Stimulated activated CD8-positive, alpha-beta memory T cell treated with anti-CD3 and anti-CD28 coated beads, Interleukin-4, amount 100 ng/mL, for 24 hours (primary cell): ENCODE data around the gene ZSCAN32.

Source experiments
- DNase-seq: peaks from one replicate; pipeline ENCODE4 v3.0.0-alpha.2; 2020; ENCODE audit warnings: low read depth

Gene ZSCAN32

GRCh38 chr16:3356118-3356517 lies 44.7 kb downstream of the ZSCAN32 start:
- DNase-seq: no peak

GRCh38 chr16:3355589-3355988 lies 45.2 kb downstream of the ZSCAN32 start, which contains the start of gene OR2C1:
Gene OR2C1 (plus strand): TSS chr16:3355889. CDS start chr16:3355941, 52 bp downstream.
- no peak for DNase-seq

- DNase-seq: no peak
Measured at GRCh38 chr16:3349175-3349574, 51.6 kb downstream of the ZSCAN32 start.

DNA sequence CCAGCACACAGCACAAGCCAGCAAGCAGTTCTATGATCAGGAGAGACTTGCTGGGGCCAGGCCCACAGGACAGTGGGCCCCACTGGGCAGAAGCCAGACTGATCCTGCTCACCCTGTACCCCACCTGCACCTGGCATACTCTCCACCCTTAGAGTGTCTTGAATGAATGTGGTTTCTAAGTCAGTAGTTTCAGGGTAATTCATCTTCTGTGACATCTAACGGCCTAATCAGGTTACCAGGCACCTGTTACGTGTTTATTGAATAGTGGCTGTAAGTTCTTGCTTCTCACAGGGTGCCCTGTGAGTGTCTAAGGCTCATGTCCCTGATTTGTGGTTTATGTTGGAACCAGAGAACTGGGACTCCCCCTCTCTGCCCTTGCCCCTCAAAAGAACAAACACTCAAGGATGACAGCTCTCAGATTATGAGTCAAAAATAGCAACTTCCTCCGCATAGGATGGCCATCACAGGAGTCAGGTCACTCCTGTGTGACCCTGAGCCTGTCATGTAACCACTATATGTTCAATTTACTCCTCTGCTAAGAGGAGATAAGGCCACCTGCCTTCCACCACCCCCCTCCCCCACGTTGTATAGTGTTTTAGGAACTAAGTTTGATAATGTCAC lies 52.1 kb downstream of the ZSCAN32 start:
- DNase-seq: no peak

- no peak for DNase-seq
Measured at GRCh38 chr16:3347586-3347985, 53.2 kb downstream of the ZSCAN32 start.

- DNase-seq: no peak
Measured at GRCh38 chr16:3346041-3346440, 54.8 kb downstream of the ZSCAN32 start.
